G401 (cell line): Measurements from ENCODE around the gene PDAP1. TPM values are rescaled to one million over a fixed set of nuclear protein-coding genes. Genes with fewer than 3 reads are reported as not detected.
A peak's percentile ranks its signal among the peaks of the same experiment; 100 is the strongest.
"Not testable (repeated sequence)": the region's sequence is repeated elsewhere in the genome, so short reads cannot be mapped to it uniquely, and the experiment has no call there.

Experiments
- DNase-seq: peaks from one replicate; pipeline ENCODE4 v3.0.0-alpha.2; 2015; ENCODE audit warnings: low spot score
- in situ Hi-C: cut with HindIII; loops from 2 replicates; pipeline ENCODE4 v1.10.0; 2016; ENCODE audit warnings: low sequenced_read_pairs, mixed read lengths
- total RNA-seq: library from RNA; depleted of rRNA; stranded (reverse); fragments of >200 nt; shearing (Covaris generic); gene quantifications from 2 replicates; pipeline ENCODE4 v1.2.3, GENCODE V29; 2014

Gene PDAP1
- total RNA-seq, 1 experiment from 2014 or later: 215 TPM

DNA sequence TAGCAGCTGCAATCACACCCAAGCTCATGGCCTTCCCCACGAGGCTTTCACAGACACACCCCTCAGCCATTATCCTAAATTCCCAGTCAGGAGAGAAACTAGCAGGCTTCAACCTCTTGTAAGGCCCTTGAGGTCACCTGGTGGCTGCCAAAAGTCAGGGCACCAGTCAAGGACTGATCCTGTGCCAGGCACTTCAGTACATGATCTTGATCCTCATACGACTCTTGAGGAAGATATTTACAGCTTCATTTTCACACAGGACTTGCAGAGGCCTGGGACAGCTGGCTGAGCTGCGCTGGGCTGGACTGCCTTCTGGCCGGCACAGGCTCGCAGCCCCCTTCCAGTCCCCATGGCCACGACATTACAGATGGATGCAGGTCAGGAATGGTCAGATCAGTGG, 8.8 kb downstream of the PDAP1 start:
- in situ Hi-C loops: no loop called here
- DNase-seq: no peak

DNA sequence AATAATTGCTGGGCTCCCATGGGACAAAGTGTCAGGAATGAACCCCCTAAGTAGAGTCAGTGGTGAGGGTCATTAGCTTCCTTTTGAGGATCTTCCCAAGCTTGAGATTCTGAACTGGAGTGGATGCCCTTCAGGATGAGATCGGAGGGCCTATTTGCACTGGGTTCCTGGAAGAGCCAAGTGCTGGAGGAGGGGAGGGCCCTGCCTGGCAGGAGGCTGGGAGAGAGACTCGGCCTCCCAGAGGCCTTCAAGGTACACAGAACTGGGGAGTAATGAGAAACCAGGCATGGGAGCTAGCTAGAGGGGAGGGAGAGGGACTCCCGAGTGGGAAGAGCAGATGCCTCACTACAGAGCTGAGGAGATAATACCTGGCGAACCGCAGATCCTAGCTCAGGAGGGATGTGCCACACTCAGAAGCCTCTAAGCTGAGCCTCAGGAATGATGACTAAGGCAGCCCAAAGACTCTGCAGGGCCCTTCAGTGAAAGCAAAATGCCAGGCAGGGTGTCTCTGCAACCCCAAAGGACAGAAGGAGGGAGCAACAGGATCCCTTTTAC, 9.4 kb downstream of the PDAP1 start:
- DNase-seq: no peak
- in situ Hi-C loops: no loop called here

DNA sequence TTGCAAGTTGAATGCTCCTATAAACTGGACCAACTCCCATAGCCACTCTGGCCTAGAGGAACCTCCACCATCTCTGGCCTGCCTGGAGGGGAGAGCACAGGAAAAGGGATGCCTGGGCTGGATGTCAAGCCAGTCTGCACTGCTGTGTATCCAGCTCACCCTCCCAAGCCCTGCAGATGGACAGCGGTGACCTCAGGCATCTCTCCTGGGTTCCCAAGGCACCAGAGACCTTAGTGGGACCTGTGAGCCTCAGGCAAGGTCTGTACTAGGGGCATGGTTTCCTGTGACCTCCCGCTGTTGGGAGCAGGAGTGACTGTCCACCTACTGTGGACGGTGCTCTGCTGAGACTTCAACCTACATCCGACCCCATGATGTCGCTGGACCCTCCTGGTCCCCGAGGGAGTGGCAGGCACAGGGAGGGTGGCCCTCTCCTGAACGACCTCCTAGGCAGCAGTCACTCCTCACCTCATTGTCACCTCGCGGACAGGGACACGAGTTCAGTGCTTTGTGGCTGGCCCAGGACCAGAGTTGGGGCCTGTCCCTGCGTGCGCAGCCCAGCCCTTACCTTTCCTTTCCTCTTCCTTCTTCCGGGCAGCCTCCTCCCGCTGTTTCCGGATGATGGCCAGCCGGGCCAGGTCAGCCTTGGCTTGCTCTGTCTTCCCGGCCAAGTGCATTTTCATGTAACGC, 11.0 kb downstream of the PDAP1 start:
- in situ Hi-C loops: no loop called here

DNA sequence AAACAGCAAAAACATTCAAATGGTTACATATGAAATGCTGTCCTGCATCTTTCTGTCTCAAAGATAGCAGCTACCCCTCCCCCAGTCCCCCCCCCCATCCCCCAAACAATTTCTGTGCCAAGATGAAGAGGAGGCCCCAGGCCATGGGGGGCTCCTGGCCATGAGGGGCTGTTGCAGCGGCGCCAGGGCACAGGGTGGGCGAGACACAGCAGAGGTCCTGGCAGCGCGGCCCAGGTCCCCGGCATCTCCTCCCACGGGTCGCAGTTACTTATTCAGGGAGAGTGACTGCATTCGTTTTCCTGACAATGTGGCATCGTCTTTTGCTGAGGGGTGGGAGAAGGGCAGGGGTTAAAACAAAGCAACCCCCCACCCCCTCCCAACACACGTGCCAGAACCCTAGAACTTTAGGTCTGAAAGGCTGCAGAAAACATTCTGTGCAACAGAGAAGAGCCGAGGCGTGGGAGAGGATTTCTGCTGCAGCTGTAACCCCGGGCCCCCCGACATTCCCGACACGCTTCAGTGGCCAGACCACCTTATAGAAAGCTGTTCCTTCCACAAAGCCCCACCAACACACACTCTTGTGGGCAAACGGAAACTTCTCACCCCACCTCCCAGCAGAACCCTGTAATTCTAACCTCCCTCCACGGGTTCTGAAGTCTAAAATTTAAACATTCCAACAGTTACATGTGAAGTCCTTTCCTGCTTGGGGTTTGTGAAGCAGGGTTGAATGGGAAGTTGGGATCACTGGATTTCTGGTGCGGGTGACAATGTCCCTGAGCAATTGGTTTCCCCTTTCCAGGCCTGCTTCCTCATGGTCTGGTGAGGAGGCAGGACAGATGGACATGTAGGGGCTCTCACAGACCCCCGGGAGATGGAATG, 11.7 kb downstream of the PDAP1 start:
- no peak for DNase-seq

More for the DNA sequence above, 11.0 kb downstream of the PDAP1 start:
- DNase-seq: no peak

DNA sequence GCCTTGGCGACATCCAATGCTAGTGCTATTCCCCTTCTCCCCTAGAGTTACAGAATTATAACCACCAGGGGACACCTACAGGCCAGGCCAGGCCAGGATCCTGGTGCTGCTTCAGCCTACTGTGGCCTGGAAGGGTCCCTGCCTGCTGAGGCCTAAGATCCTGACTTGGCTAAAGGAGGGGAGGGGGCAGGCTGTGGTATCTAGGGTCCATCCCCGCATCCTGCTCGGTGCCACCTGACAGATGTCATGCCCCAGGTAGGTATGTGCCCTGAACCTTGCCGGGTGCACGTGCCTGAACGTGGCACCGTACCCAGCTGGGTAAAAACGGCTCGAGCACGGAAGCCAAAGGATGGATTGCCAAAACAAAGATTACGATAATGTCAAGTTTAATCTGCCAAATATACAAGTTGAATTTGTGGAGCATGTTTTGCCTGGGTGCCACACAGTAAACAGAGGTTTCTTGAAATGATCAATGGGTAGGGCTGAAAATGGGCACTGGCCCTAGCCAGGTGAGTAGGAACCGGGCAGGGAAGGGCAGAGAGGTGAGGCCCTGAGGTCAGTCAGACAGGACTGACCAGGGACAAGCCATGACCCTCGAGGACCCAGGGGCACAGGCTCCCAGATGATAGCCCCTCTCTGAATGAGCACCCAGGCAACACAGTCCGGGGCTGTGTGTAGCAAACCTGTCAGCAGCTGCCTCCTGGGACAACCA, 12.6 kb downstream of the PDAP1 start:
- no peak for DNase-seq
- in situ Hi-C loops: no loop called here

More for the DNA sequence above, 11.7 kb downstream of the PDAP1 start:
- in situ Hi-C loops: no loop called here

DNA sequence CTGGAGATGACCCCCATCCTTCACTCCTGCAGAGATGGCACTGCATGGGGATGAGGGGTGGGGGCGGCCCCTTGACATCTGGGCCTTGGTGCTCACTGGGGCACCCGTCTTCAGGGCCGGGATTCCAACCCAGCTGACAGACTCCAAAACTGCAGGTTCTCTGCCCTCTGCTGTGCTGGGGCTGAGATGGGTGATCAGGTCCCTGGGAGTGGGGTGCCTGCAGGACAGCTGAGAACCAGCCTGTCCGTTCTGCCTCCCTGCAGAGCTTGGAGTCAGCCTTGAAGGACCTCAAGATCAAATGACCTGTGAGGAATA, 14.3 kb downstream of the PDAP1 start:
- no peak for DNase-seq
- in situ Hi-C loops: no loop called here

DNA sequence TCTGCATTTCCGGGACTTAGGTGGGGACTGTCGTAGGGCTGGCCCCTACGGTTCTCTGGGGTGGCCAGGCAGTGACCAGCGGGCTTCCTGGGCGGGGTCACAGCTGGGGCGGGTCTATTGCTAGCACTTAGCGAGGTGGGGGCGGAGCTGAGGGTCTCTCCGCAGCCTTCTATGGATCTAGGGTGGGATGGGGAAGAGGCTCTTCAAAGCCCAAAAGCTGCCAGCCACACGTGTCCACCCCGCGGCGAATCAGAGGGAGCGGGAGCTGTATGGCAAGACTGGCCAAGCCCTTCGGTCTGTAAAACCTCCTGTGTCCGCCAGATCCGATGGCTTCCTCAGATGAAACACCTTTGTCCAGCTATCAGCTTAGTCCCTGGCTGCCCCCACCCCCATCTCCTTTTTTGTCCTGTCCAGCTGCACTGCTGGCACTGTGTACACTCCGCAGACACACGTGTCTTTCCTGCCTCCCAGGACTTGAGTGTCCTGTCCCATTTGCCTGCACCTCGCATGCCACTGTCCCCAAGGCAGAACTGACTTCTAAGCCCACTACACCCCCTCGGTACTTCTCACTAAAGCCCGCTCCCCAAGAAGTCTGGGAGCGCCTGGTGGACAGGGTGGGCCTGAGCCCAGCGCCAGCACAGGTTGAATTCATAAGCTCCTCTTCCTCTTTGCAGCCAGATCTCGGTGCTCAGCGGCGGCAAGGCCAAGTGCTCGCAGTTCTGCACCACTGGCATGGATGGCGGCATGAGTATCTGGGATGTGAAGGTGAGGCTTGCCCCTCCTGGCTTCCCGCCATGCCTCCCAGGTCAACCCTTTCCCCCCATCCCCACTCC, 14.8 kb downstream of the PDAP1 start:
- DNase-seq: peak; percentile 66
- in situ Hi-C loops: no loop called here

DNA sequence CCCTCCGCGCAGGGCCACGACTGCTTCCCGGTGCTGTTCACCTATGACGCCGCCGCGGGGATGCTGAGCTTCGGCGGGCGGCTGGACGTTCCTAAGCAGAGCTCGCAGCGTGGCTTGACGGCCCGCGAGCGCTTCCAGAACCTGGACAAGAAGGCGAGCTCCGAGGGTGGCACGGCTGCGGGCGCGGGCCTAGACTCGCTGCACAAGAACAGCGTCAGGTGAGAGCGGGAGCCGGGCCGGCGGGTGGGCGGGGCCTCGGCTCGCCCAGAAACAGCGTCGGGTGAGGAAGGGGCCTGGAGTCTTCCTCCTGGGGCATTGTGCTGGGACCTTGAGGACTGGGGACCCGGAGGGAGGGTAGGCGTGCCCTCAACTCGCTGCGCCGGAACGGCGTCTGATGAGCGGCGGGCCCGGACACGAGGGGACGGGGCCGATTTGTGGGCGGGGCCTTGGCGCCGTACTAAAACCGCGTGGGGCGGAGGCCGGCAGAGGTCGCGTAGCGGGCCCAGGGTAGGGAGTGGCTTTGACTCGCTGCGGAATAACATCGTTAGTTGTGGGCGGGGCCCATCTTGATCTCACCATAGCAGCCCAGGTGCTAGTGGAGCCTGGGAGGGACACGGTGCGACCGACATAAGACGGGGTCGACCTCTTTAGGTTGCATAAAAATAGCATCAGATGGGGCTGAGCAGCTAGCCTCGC, 15.6 kb downstream of the PDAP1 start:
- in situ Hi-C loops: no loop called here
- peak; percentile 82 for DNase-seq

DNA sequence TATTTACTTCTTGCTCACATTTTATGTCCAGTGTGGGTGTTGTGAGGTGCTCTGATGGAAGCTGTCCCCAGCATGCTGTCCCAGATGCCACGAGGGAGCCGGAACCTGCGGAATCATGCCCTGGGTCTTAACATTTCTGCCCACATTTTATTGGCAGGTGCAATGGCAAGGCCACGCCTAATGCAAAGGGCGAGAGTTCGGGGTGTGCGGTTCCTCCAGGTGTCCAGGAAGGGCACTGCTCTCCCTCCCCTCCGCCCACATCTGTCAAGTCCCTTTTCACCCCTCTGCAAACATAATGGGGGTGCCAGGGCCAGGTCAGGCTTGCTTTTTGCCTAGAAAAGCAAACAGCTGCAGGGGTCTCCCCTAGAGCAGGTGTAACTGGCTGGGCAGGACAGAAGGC, 16.4 kb downstream of the PDAP1 start:
- in situ Hi-C loops: no loop called here
- DNase-seq: no peak

DNA sequence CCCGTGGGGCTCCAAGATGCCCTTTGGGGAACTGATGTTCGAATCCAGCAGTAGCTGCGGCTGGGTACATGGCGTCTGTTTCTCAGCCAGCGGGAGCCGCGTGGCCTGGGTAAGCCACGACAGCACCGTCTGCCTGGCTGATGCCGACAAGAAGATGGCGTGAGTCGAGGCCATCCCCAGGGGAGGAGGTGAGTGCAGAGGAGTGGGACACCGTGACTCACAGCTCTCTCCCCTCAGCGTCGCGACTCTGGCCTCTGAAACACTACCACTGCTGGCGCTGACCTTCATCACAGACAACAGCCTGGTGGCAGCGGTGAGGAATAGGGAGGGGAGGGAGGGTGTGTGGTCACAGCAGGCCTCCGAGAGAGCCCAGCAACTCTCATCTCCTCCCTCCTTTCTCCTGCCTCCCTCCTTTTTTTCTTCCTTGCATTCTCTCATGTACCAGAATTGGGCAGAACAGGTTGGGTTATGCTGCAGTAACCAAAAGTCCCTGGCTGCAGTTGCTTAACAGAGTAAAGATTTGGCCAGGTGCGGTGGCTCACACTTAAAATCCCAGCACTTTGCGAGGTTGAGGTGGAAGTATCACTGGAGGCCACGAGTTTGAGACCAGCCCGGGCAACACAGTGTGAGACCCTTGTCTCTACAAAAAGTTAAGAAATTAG, 17.3 kb downstream of the PDAP1 start:
- in situ Hi-C loops: no loop called here
- DNase-seq: no peak

DNA sequence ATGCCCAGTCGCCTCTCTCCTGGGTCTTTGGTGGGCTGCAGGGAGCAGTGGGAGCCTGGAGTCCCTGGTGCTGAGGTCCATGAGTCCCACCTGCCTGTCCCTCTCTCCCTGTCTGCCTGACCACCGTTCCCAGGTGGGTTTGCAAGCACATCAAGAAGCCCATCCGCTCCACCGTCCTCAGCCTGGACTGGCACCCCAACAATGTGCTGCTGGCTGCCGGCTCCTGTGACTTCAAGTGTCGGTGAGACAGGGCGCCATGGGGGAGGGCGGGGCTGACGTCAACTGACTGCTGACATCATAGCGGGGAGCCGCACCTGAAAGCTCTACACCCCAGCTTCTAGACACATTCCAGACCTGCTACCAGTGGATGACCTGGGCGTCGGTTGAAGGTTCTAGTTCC, 18.6 kb downstream of the PDAP1 start:
- in situ Hi-C loops: no loop called here
- no peak for DNase-seq

DNA sequence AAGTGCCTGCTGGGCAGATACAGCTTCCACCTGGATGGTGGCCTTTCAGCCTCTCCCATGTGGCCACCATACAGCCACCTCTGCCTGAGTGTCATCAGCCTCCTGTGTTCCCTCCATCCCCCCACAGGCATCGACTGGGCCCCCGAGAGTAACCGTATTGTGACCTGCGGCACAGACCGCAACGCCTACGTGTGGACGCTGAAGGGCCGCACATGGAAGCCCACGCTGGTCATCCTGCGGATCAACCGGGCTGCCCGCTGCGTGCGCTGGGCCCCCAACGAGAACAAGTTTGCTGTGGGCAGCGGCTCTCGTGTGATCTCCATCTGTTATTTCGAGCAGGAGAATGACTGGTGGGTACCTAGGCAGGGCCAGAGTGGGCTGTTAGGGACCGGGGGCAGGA, 20.5 kb downstream of the PDAP1 start:
- no peak for DNase-seq
- in situ Hi-C loops: no loop called here

DNA sequence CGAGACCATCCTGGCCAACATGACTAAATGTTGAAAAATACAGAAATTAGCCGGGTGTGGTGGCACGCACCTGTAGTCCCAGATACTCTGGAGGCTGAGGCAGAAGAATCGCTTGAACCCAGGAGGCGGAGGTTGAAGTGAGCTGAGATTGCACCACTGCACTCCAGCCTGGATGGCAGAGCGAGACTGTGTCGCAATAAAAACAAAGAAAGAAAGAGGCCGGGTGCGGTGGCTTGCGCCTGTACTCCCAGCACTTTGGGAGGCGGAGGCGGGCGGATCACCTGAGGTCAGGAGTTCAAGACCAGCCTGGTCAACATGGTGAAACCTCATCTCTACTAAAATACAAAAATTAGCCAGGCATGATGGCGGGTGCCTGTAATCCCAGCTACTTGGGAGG, 21.2 kb downstream of the PDAP1 start:
- in situ Hi-C loops, DNase-seq: not testable (repeated sequence)

DNA sequence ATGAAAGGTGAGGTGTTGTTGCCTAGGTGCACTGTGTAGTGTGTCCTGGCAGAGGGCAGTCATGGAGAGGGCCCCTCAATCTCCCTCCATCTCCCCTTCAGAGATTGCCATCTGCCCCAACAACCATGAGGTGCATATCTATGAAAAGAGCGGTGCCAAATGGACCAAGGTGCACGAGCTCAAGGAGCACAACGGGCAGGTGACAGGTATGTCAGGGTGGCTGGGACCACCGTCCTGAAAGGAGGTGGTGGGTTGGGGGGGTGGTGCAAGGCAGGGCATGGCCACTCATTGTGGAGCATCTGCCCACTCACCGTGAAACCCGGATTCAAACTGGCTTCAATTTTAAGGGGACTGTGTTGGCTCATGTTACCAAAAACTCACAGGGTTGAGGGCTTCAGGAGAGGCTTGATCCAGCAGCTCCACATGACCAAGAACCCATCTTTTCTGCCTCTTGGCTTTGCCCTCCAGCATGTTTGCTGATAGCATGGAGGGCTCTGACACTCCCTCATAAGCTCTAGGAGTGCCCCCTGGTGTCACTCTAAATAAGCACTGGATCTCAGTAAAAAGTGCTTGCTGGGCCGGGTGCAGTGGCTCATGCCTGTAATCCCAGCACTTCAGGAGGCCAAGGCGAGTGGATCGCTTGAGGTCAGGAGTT, 21.7 kb downstream of the PDAP1 start:
- in situ Hi-C loops: no loop called here
- DNase-seq: no peak

DNA sequence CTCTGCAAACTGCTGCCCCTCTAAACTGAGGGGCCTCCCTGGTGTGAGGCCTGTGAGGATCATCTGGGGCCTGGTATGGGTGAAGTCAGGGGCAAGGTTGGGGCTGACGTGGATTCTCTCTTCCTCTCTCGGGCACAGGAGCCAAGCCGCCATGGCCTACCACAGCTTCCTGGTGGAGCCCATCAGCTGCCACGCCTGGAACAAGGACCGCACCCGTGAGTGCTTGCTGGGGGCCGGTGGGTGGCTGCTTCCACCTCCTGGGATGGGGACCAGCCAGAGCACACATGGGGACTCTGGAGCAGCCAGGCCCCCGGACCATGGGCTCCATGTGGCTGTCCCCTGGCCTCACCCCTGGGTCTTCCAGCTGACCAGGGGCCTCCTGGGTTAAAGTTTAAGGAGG, 22.8 kb downstream of the PDAP1 start:
- in situ Hi-C loops: no loop called here

DNA sequence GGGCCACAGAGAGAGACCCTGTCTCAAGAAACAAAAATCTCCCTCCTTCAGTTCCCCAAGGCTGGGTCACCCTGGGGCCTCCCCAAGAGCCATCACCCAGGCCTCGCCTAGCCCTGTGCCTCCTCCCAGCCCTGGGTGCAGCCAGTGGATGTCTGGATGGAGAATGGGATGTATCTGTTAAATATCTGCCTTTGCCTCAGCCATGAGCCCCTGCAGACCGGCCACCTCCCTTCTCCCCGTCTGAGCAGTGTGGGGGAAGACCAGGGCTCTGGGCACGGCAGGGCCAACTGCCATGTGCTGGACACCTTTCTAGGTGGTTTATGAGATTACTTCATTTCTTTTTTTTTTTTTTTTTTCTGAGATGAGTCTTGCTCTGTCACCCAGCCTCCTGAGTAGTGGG, 23.9 kb downstream of the PDAP1 start:
- in situ Hi-C loops: no loop called here

More for the DNA sequence above, 22.8 kb downstream of the PDAP1 start:
- DNase-seq: no peak

DNA sequence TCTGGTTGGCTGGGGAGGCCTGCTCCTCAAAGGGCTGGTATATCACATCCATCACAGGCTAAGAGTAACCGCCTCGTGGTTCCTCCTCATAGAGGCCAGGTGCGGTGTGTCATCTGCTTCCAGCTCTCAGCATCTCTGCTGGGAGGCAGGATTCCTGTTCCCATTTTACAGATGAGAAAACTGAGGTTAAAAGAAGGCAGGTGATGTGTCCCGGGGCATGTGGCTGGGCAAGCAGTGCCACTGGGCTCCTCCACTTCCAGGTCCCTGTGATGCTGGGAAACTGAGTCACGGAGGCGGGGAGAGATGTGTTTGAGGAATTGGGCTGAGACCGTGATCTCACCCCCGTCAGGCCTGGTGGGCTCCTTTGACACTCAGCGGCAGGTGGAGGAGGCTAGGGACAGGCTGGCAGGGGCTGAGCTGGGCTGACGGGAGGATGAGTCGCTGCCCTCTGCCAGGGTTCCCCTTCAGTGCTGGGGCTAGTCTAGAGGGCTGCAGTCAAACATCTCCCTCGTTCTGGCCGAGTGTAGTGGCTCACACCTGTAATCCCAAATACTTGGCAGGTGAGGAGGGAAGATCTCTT, 24.5 kb downstream of the PDAP1 start:
- no peak for DNase-seq
- in situ Hi-C loops: no loop called here

More for the DNA sequence above, 23.9 kb downstream of the PDAP1 start:
- DNase-seq: no peak
